ENCODE data around the gene GDF10.

- no peak for TF ChIP-seq RAD21 (conservative IDR thresholded peaks at IDR 0.05)
- TF ChIP-seq, protein P1, sequence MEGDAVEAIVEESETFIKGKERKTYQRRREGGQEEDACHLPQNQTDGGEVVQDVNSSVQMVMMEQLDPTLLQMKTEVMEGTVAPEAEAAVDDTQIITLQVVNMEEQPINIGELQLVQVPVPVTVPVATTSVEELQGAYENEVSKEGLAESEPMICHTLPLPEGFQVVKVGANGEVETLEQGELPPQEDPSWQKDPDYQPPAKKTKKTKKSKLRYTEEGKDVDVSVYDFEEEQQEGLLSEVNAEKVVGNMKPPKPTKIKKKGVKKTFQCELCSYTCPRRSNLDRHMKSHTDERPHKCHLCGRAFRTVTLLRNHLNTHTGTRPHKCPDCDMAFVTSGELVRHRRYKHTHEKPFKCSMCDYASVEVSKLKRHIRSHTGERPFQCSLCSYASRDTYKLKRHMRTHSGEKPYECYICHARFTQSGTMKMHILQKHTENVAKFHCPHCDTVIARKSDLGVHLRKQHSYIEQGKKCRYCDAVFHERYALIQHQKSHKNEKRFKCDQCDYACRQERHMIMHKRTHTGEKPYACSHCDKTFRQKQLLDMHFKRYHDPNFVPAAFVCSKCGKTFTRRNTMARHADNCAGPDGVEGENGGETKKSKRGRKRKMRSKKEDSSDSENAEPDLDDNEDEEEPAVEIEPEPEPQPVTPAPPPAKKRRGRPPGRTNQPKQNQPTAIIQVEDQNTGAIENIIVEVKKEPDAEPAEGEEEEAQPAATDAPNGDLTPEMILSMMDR (IDR thresholded peaks at IDR 0.05; ENCODE audit: poor library complexity, severe bottlenecking) = no peak
- TF ChIP-seq EZH2 (IDR thresholded peaks at IDR 0.05; ENCODE audit: borderline replicate concordance, insufficient read depth, low read length, poor library complexity, severe bottlenecking) = no peak
- no peak for TF ChIP-seq MXI1 (conservative IDR thresholded peaks at IDR 0.05; ENCODE audit: poor library complexity, severe bottlenecking)
- no peak for TF ChIP-seq TAF1 (IDR thresholded peaks at IDR 0.05; ENCODE audit: low read depth)
- no peak for TF ChIP-seq EP300 (conservative IDR thresholded peaks at IDR 0.05; ENCODE audit: poor library complexity, severe bottlenecking)
- no peak for TF ChIP-seq SMC3 (conservative IDR thresholded peaks at IDR 0.05; ENCODE audit: poor library complexity)
- no peak for TF ChIP-seq REST (IDR thresholded peaks at IDR 0.05; ENCODE audit: borderline replicate concordance)
Measured at GRCh38 chr10:47309408-47310089, 9.6 kb downstream of the GDF10 start.

Data from neural cell (in vitro differentiated cells).